ENCODE measurements around the gene GALNTL6.

DNA sequence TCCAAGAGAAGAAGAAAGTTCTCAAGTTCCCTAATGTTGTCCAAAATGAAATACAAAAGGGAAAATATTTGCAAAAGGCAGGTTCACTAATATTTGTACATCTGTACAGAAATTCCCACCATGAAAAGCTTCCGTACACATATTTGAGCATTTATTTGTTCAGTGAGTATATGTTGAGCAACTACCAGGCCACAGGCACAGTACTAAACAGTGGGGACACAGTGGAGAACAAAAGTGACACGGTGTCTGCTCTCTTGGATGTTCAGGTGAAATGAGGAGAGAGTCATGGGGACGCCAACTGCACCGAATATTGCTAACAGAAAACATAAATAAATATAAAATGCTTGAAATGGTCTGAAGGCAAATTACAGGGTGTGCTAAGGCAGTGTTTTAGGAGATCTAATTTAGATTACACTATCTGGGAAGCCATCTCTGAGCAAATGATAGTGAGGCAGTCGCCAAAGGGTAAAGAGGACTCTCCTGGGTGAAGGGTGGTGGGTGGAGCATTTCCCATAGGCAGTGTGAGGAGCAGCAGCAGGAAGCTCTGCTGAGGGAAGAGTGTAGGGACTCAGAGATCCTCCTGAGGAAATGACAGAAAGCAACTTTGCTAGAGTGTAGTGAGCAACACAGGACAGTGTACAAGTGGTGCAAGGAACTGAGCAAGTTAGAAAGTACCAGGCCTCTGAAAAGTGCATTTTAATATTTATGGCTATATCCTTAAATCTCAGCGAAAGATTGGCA lies 375.2 kb downstream of the GALNTL6 start:
- no peak for TF ChIP-seq SP1 (IDR thresholded peaks at IDR 0.05)
- no peak for TF ChIP-seq BHLHE40 (IDR thresholded peaks at IDR 0.05; ENCODE audit: borderline replicate concordance)
- TF ChIP-seq L3MBTL2 (conservative IDR thresholded peaks at IDR 0.05): no peak
- TF ChIP-seq TARDBP (IDR thresholded peaks at IDR 0.05): no peak
- no peak for TF ChIP-seq ZNF384 (IDR thresholded peaks at IDR 0.05)
- no peak for TF ChIP-seq SUZ12 (IDR thresholded peaks at IDR 0.05)
- no peak for TF ChIP-seq FOXK2 (IDR thresholded peaks at IDR 0.05)
- TF ChIP-seq FOXM1 (IDR thresholded peaks at IDR 0.05; ENCODE audit: borderline replicate concordance): no peak
- no peak for TF ChIP-seq NFRKB (IDR thresholded peaks at IDR 0.05)
- TF ChIP-seq FOXA1 (IDR thresholded peaks at IDR 0.05): no peak
